Endodermal cell (in vitro differentiated cells): ENCODE results near the gene NPHS1. TPM values are rescaled to one million over a fixed set of nuclear protein-coding genes. Genes with fewer than 3 reads are reported as not detected.
A peak's percentile ranks its signal among the peaks of the same experiment; 100 is the strongest.

Source experiments
- DNase-seq: peaks from one replicate; pipeline ENCODE4 v3.0.0-alpha.2; 2017
- H3K27ac ChIP-seq: 2 replicates; pipeline ENCODE4 v1.5.1; 2013; ENCODE audit warnings: mild to moderate bottlenecking, low read depth, low read length, moderate library complexity
- H3K27me3 ChIP-seq: 2 replicates; pipeline ENCODE4 v1.6.1; 2013; ENCODE audit warnings: mild to moderate bottlenecking, low read length, moderate library complexity; ENCODE audit not compliant: insufficient read depth, control insufficient read depth, poor library complexity, severe bottlenecking
- H3K36me3 ChIP-seq: 2 replicates; pipeline ENCODE4 v1.7.0; 2013; ENCODE audit warnings: mild to moderate bottlenecking, low read length, moderate library complexity; ENCODE audit not compliant: control insufficient read depth, insufficient read depth
- H3K4me1 ChIP-seq: one replicate; pipeline ENCODE4 v1.7.0; 2013; ENCODE audit warnings: low read length; ENCODE audit not compliant: control insufficient read depth, insufficient read depth
- H3K4me3 ChIP-seq: 2 replicates; pipeline ENCODE4 v1.5.1; 2013; ENCODE audit warnings: mild to moderate bottlenecking, low read length, moderate library complexity
- H3K9ac ChIP-seq: 2 replicates; pipeline ENCODE4 v1.6.1; 2013; ENCODE audit warnings: mild to moderate bottlenecking, low read length, moderate library complexity; ENCODE audit not compliant: poor library complexity, severe bottlenecking; ENCODE audit errors: extremely low read depth
- H3K9me3 ChIP-seq: 2 replicates; pipeline ENCODE4 v1.6.1; 2013; ENCODE audit warnings: mild to moderate bottlenecking, low read length, moderate library complexity; ENCODE audit not compliant: control insufficient read depth
- H3K27ac Mint-ChIP-seq: 2 replicates; pipeline ENCODE4 v1.8.0; 2020; ENCODE audit warnings: mixed read lengths
- H3K27me3 Mint-ChIP-seq: 2 replicates; pipeline ENCODE4 v1.8.0; 2021; ENCODE audit warnings: mild to moderate bottlenecking, mixed read lengths; ENCODE audit not compliant: insufficient read depth
- H3K36me3 Mint-ChIP-seq: 2 replicates; pipeline ENCODE4 v1.8.0; 2020; ENCODE audit warnings: low read depth, mixed read lengths
- H3K4me1 Mint-ChIP-seq: 2 replicates; pipeline ENCODE4 v1.8.0; 2020; ENCODE audit warnings: mixed read lengths
- H3K4me3 Mint-ChIP-seq: 2 replicates; pipeline ENCODE4 v1.8.0; 2020; ENCODE audit warnings: mild to moderate bottlenecking, moderate library complexity, mixed read lengths
- H3K9me3 Mint-ChIP-seq: 2 replicates; pipeline ENCODE4 v1.8.0; 2020; ENCODE audit warnings: mild to moderate bottlenecking, mixed read lengths
- CTCF ChIP-seq: fragments of 200-600 bp; sonication (generic); conservative IDR thresholded peaks from 2 replicates; pipeline ENCODE4 v1.5.0; 2021; ENCODE audit warnings: antibody characterized with exemption, mild to moderate bottlenecking
- WGBS, 2 experiments: methylation state at CpG; one replicate each; pipeline versions ENCODE4 v1.1.5 to v1.1.7; 2013; ENCODE audit warnings: missing lambda C conversion rate in 2 of 2, mixed read lengths in 1 of 2; ENCODE audit not compliant: insufficient coverage in 1 of 2, insufficient read length in 1 of 2; 5-methylcytosine and 5-hydroxymethylcytosine counted together
- total RNA-seq, 2 donors: library from RNA; stranded (reverse); fragmentation: NEBNext Ultra II Directional in 1 of 2; extraction: Animal tissue kit (Norgen Biotek cat#: 25700) in 1 of 2; gene quantifications; 2 replicates in 1 of 2; 3 replicates in 1 of 2; pipeline ENCODE4 v1.2.1, GENCODE V29; 2021

NPHS1 gene
- total RNA-seq, 2 donors from 2014 or later = 0.24 to 0.80 TPM

GRCh38 chr19:35863018-35863417 lies 10.7 kb upstream of the NPHS1 start:
- peaks cover 93% of the 10 kb centered on the region for H3K27me3 ChIP-seq
- no peak overlapping the region for H3K27ac Mint-ChIP-seq

GRCh38 chr19:35862528-35862927 lies 10.2 kb upstream of the NPHS1 start:
- WGBS, 2 experiments = 85 to 94% methylated on average over 5 to 14 of the region's 14 CpGs
- peaks cover 93% of the 10 kb centered on the region for H3K27me3 ChIP-seq
- peaks cover 85% of the 10 kb centered on the region for H3K27me3 Mint-ChIP-seq
- H3K27ac ChIP-seq = no peak overlapping the region
- no peak for TF ChIP-seq CTCF
- no peak overlapping the region for H3K4me3 ChIP-seq
- no peak overlapping the region for H3K4me3 Mint-ChIP-seq
- no peaks in the 10 kb centered on the region for H3K4me1 ChIP-seq
- no peaks in the 10 kb centered on the region for H3K36me3 ChIP-seq
- H3K4me1 Mint-ChIP-seq = peaks cover 8% of the 10 kb centered on the region
- no peak overlapping the region for H3K9ac ChIP-seq
- no peaks in the 10 kb centered on the region for H3K9me3 Mint-ChIP-seq
- no peaks in the 10 kb centered on the region for H3K36me3 Mint-ChIP-seq
- peak; percentile 58 for DNase-seq
- H3K27ac Mint-ChIP-seq = no peak overlapping the region
- H3K9me3 ChIP-seq = no peaks in the 10 kb centered on the region

More at GRCh38 chr19:35863018-35863417, 10.7 kb upstream of the NPHS1 start:
- H3K4me1 ChIP-seq = no peaks in the 10 kb centered on the region
- Mint-ChIP-seq H3K4me3 (no peak overlapping the region), H3K36me3 (no peaks in the 10 kb centered on the region), H3K27me3 (peaks cover 85% of the 10 kb centered on the region), H3K4me1 (peaks cover 10% of the 10 kb centered on the region), H3K9me3 (no peaks in the 10 kb centered on the region)
- no peak overlapping the region for H3K4me3 ChIP-seq
- 76 to 90% methylated on average over 5 of the region's 5 CpGs for WGBS, 2 experiments
- H3K36me3 ChIP-seq = no peaks in the 10 kb centered on the region
- no peak for DNase-seq
- no peak for TF ChIP-seq CTCF
- no peak overlapping the region for H3K9ac ChIP-seq
- no peak overlapping the region for H3K27ac ChIP-seq
- H3K9me3 ChIP-seq = no peaks in the 10 kb centered on the region

GRCh38 chr19:35861640-35862160 lies 9.4 kb upstream of the NPHS1 start:
- H3K4me1 Mint-ChIP-seq = peaks cover 8% of the 10 kb centered on the region
- no peak overlapping the region for H3K9ac ChIP-seq
- H3K36me3 ChIP-seq = no peaks in the 10 kb centered on the region
- H3K4me1 ChIP-seq = no peaks in the 10 kb centered on the region
- no peaks in the 10 kb centered on the region for H3K36me3 Mint-ChIP-seq
- H3K27me3 ChIP-seq = peaks cover 93% of the 10 kb centered on the region
- no peak overlapping the region for H3K27ac ChIP-seq
- DNase-seq = peak; percentile 63
- H3K9me3 ChIP-seq = no peaks in the 10 kb centered on the region
- peaks cover 87% of the 10 kb centered on the region for H3K27me3 Mint-ChIP-seq
- peak overlapping the region; percentile 60 for H3K4me3 ChIP-seq
- 51 to 57% methylated on average over 16 to 19 of the region's 19 CpGs for WGBS, 2 experiments
- no peak overlapping the region for H3K27ac Mint-ChIP-seq
- no peak for TF ChIP-seq CTCF
- no peaks in the 10 kb centered on the region for H3K9me3 Mint-ChIP-seq
- H3K4me3 Mint-ChIP-seq = peak overlapping the region; percentile 57
